ENCODE results near the gene ARHGDIB.

GRCh38 chr12:14993117-14993516, 31.7 kb upstream of the ARHGDIB start:
- TF ChIP-seq JUND (IDR thresholded peaks at IDR 0.05; ENCODE audit: low read depth, low read length) (no peak), POLR2A (IDR thresholded peaks at IDR 0.05; ENCODE audit: low read depth, low read length) (no peak), POLR2AphosphoS5 (IDR thresholded peaks at IDR 0.05; ENCODE audit: low read length) (no peak), CTCF (IDR thresholded peaks at IDR 0.05 in 2 of 3, conservative IDR thresholded peaks at IDR 0.05 in 1 of 3; ENCODE audit: control insufficient read depth in 2 of 3, extremely low read depth in 1 of 3, insufficient read depth in 1 of 3, low read depth in 3 of 3, low read length in 3 of 3) (no peak), PBX3 (IDR thresholded peaks at IDR 0.05; ENCODE audit: insufficient replicate concordance, low read depth, low read length) (no peak), NRF1 (conservative IDR thresholded peaks at IDR 0.05; ENCODE audit: low read depth, low read length) (no peak), TCF7 (IDR thresholded peaks at IDR 0.05; ENCODE audit: borderline replicate concordance) (no peak), ATF2 (IDR thresholded peaks at IDR 0.05; ENCODE audit: low read length) (no peak), ELK1 (IDR thresholded peaks at IDR 0.05; ENCODE audit: low read depth, low read length) (no peak), REST (IDR thresholded peaks at IDR 0.05; ENCODE audit: low read depth, low read length) (no peak), USF1 (IDR thresholded peaks at IDR 0.05; ENCODE audit: borderline replicate concordance, extremely low read length, insufficient read depth, low read depth, low read length) (no peak), ZBTB33 (IDR thresholded peaks at IDR 0.05) (no peak)

Measured in GM12878 (cell line).